ENCODE results near the gene TATDN2. TPM values are rescaled to one million over a fixed set of nuclear protein-coding genes. Genes with fewer than 3 reads are reported as not detected.
"Not testable (repeated sequence)": the region's sequence is repeated elsewhere in the genome, so short reads cannot be mapped to it uniquely, and the experiment has no call there.

TATDN2 gene
- total RNA-seq, 2 experiments from 2014 or later, result 57.1 to 59.5 TPM

- Mint-ChIP-seq H3K27me3 (no peaks in the 10 kb centered on the region), H3K9me3 (no peaks in the 10 kb centered on the region), H3K4me1 (peaks cover 41% of the 10 kb centered on the region), H3K36me3 (ENCODE audit: low read depth) (peaks cover 51% of the 10 kb centered on the region), H3K4me3 (no peak overlapping the region), H3K27ac (no peak overlapping the region)
- POLR2A ChIA-PET, result interaction anchor here (0.7 kb wide), 1 partner anchor 203 kb away, joined by 4 read pairs; no protein-coding TSS in a partner anchor
- CTCF ChIA-PET, result interaction anchor here (1.3 kb wide), 1 partner anchor 461 kb away, joined by 4 read pairs; no protein-coding TSS in a partner anchor
- no peak for DNase-seq
Measured at GRCh38 chr3:10287936-10288574, 39.8 kb downstream of the TATDN2 start.

GRCh38 chr3:10288575-10288960 is 40.3 kb downstream of the TATDN2 start:
- DNase-seq, result no peak
- Mint-ChIP-seq H3K27ac (no peak overlapping the region), H3K27me3 (no peaks in the 10 kb centered on the region), H3K9me3 (no peaks in the 10 kb centered on the region), H3K36me3 (ENCODE audit: low read depth) (peaks cover 46% of the 10 kb centered on the region), H3K4me1 (peaks cover 36% of the 10 kb centered on the region), H3K4me3 (no peak overlapping the region)
- POLR2A ChIA-PET, result no interaction called here
- CTCF ChIA-PET, result interaction anchor here (1.3 kb wide), 1 partner anchor 461 kb away, joined by 4 read pairs; no protein-coding TSS in a partner anchor

- ChIA-PET CTCF (interaction anchor here (1.3 kb wide), 1 partner anchor 462 kb away, joined by 4 read pairs; no protein-coding TSS in a partner anchor), POLR2A (interaction anchor here (1.7 kb wide), 1 partner anchor 41 kb away, joined by 4 read pairs; the partner anchor contains the start of gene TATDN2)
- no peak overlapping the region for H3K4me3 Mint-ChIP-seq
- peaks cover 46% of the 10 kb centered on the region for H3K36me3 Mint-ChIP-seq (ENCODE audit: low read depth)
- H3K27me3 Mint-ChIP-seq, result no peaks in the 10 kb centered on the region
- peaks cover 31% of the 10 kb centered on the region for H3K4me1 Mint-ChIP-seq
- no peak for DNase-seq
- no peak overlapping the region for H3K27ac Mint-ChIP-seq
- H3K9me3 Mint-ChIP-seq, result no peaks in the 10 kb centered on the region
Measured at GRCh38 chr3:10289077-10289476, 40.8 kb downstream of the TATDN2 start.

GRCh38 chr3:10289787-10290355 is 41.6 kb downstream of the TATDN2 start:
- no peak for DNase-seq
- no peak overlapping the region for H3K27ac Mint-ChIP-seq
- no peaks in the 10 kb centered on the region for H3K27me3 Mint-ChIP-seq
- POLR2A ChIA-PET, result interaction anchor here (1.2 to 1.7 kb wide), 2 partner anchors 42 to 148 kb away, joined by 3 to 4 read pairs; partner anchors contain the start of genes TATDN2 and VHL
- CTCF ChIA-PET, result interaction anchor here (2.0 kb wide), 1 partner anchor 26 kb away, joined by 5 read pairs; no protein-coding TSS in a partner anchor
- H3K4me1 Mint-ChIP-seq, result peaks cover 23% of the 10 kb centered on the region
- peaks cover 48% of the 10 kb centered on the region for H3K36me3 Mint-ChIP-seq (ENCODE audit: low read depth)
- no peak overlapping the region for H3K4me3 Mint-ChIP-seq
- H3K9me3 Mint-ChIP-seq, result no peaks in the 10 kb centered on the region

GRCh38 chr3:10290481-10291176 is 42.4 kb downstream of the TATDN2 start:
- POLR2A ChIA-PET, result interaction anchor here (1.2 to 1.7 kb wide), 2 partner anchors 42 to 149 kb away, joined by 3 to 4 read pairs; partner anchors contain the start of genes TATDN2 and VHL
- H3K27me3 Mint-ChIP-seq, result no peaks in the 10 kb centered on the region
- no peaks in the 10 kb centered on the region for H3K9me3 Mint-ChIP-seq
- CTCF ChIA-PET, result interaction anchor here (2.0 kb wide), 1 partner anchor 27 kb away, joined by 5 read pairs; no protein-coding TSS in a partner anchor
- H3K27ac Mint-ChIP-seq, result no peak overlapping the region
- no peak overlapping the region for H3K4me3 Mint-ChIP-seq
- peaks cover 16% of the 10 kb centered on the region for H3K4me1 Mint-ChIP-seq
- H3K36me3 Mint-ChIP-seq (ENCODE audit: low read depth), result peaks cover 48% of the 10 kb centered on the region
- DNase-seq, result no peak

GRCh38 chr3:10291641-10292040 is 43.4 kb downstream of the TATDN2 start:
- POLR2A ChIA-PET, result no interaction called here

GRCh38 chr3:10292505-10293419 is 44.5 kb downstream of the TATDN2 start, which contains the start of gene GHRL:
Gene GHRL (minus strand): TSS chr3:10292947. CDS start chr3:10290180, 2,767 bp downstream.
- Mint-ChIP-seq H3K27me3 (no peaks in the 10 kb centered on the region), H3K9me3 (no peaks in the 10 kb centered on the region), H3K27ac (peak within 1 kb of the TSS; percentile 72), H3K4me3 (no peak within 1 kb of the TSS), H3K4me1 (peaks cover 7% of the 10 kb centered on the region), H3K36me3 (ENCODE audit: low read depth) (peaks cover 51% of the 10 kb centered on the region)
- no peak for DNase-seq
- POLR2A ChIA-PET, result interaction anchor here (0.8 to 1.4 kb wide), 5 partner anchors 8 to 151 kb away, joined by 3 to 4 read pairs (median 4); partner anchors contain the start of genes SEC13 and VHL
- CTCF ChIA-PET, result interaction anchor here (1.4 kb wide), 1 partner anchor 28 kb away, joined by 3 read pairs; the partner anchor contains the start of gene SEC13

More at GRCh38 chr3:10291641-10292040, 43.4 kb downstream of the TATDN2 start:
- Mint-ChIP-seq H3K4me1 (peaks cover 12% of the 10 kb centered on the region), H3K27me3 (no peaks in the 10 kb centered on the region), H3K36me3 (ENCODE audit: low read depth) (peaks cover 50% of the 10 kb centered on the region), H3K9me3 (no peaks in the 10 kb centered on the region), H3K27ac (peak overlapping the region; percentile 21), H3K4me3 (no peak overlapping the region)
- no peak for DNase-seq
- CTCF ChIA-PET, result interaction anchor here (2.0 kb wide), 1 partner anchor 28 kb away, joined by 5 read pairs; no protein-coding TSS in a partner anchor

- no peak overlapping the region for H3K27ac Mint-ChIP-seq
- no peak for DNase-seq
- H3K9me3 Mint-ChIP-seq, result no peaks in the 10 kb centered on the region
- peaks cover 11% of the 10 kb centered on the region for H3K4me1 Mint-ChIP-seq
- no peaks in the 10 kb centered on the region for H3K27me3 Mint-ChIP-seq
- ChIA-PET POLR2A (interaction anchor here (1.0 kb wide), 1 partner anchor 306 kb away, joined by 3 read pairs; no protein-coding TSS in a partner anchor), CTCF (no interaction called here)
- H3K36me3 Mint-ChIP-seq (ENCODE audit: low read depth), result peaks cover 49% of the 10 kb centered on the region
- H3K4me3 Mint-ChIP-seq, result no peak overlapping the region
Measured at GRCh38 chr3:10294030-10294586, 45.8 kb downstream of the TATDN2 start.

- H3K27me3 Mint-ChIP-seq, H3K27ac Mint-ChIP-seq, CTCF ChIA-PET, H3K9me3 Mint-ChIP-seq, H3K4me3 Mint-ChIP-seq, DNase-seq, POLR2A ChIA-PET: not testable (repeated sequence)
- peaks cover 63% of the 10 kb centered on the region for H3K36me3 Mint-ChIP-seq (ENCODE audit: low read depth)
- H3K4me1 Mint-ChIP-seq, result peaks cover 12% of the 10 kb centered on the region
Measured at GRCh38 chr3:10298064-10298463, 49.8 kb downstream of the TATDN2 start.

GRCh38 chr3:10299175-10299574 is 50.9 kb downstream of the TATDN2 start:
- peaks cover 68% of the 10 kb centered on the region for H3K36me3 Mint-ChIP-seq (ENCODE audit: low read depth)
- no peak overlapping the region for H3K4me3 Mint-ChIP-seq
- H3K4me1 Mint-ChIP-seq, result peaks cover 12% of the 10 kb centered on the region
- no peaks in the 10 kb centered on the region for H3K9me3 Mint-ChIP-seq
- no peaks in the 10 kb centered on the region for H3K27me3 Mint-ChIP-seq
- no peak for DNase-seq
- H3K27ac Mint-ChIP-seq, result peak overlapping the region; percentile 38
- POLR2A ChIA-PET, result no interaction called here
- CTCF ChIA-PET, result interaction anchor here (1.2 kb wide), 1 partner anchor 36 kb away, joined by 3 read pairs; no protein-coding TSS in a partner anchor

- H3K4me1 Mint-ChIP-seq, result peaks cover 12% of the 10 kb centered on the region
- H3K27ac Mint-ChIP-seq, result no peak overlapping the region
- POLR2A ChIA-PET, result no interaction called here
- H3K36me3 Mint-ChIP-seq (ENCODE audit: low read depth), result peaks cover 68% of the 10 kb centered on the region
- H3K4me3 Mint-ChIP-seq, result no peak overlapping the region
- DNase-seq, result no peak
- no peaks in the 10 kb centered on the region for H3K27me3 Mint-ChIP-seq
- CTCF ChIA-PET, result interaction anchor here (1.2 kb wide), 1 partner anchor 36 kb away, joined by 3 read pairs; no protein-coding TSS in a partner anchor
- H3K9me3 Mint-ChIP-seq, result no peaks in the 10 kb centered on the region
Measured at GRCh38 chr3:10299679-10300078, 51.4 kb downstream of the TATDN2 start.

GRCh38 chr3:10300087-10300486 is 51.8 kb downstream of the TATDN2 start:
- DNase-seq, result no peak
- Mint-ChIP-seq H3K27ac (no peak overlapping the region), H3K4me3 (no peak overlapping the region), H3K9me3 (no peaks in the 10 kb centered on the region), H3K27me3 (no peaks in the 10 kb centered on the region), H3K36me3 (ENCODE audit: low read depth) (peaks cover 69% of the 10 kb centered on the region), H3K4me1 (peaks cover 12% of the 10 kb centered on the region)
- POLR2A ChIA-PET, result no interaction called here
- CTCF ChIA-PET, result interaction anchor here (1.2 kb wide), 1 partner anchor 36 kb away, joined by 3 read pairs; no protein-coding TSS in a partner anchor
